Peyer's patch (tissue), 4 donors: ENCODE data around the gene POU2F2. TPM values are rescaled to one million over a fixed set of nuclear protein-coding genes. Genes with fewer than 3 reads are reported as not detected.

ENCODE experiments used
- DNase-seq, 3 donors: peaks; one replicate each; pipeline ENCODE4 v3.0.0-alpha.2; 2017 to 2019
- H3K27ac ChIP-seq, 4 donors: fragments of 200-600 bp; sonication (generic); one replicate each; pipeline ENCODE4 v1.5.1; 2016 to 2019
- H3K27me3 ChIP-seq, 2 donors: fragments of 200-600 bp; sonication (generic); one replicate each; pipeline ENCODE4 v1.5.1; 2019
- H3K36me3 ChIP-seq, 3 donors: fragments of 200-600 bp; sonication (generic); one replicate each; pipeline ENCODE4 v1.5.1; 2016 to 2019
- H3K4me1 ChIP-seq, 4 donors: fragments of 200-600 bp; sonication (generic); one replicate each; pipeline ENCODE4 v1.5.1; 2016 to 2019
- H3K4me3 ChIP-seq, 4 donors: fragments of 200-600 bp; sonication (generic); 1 replicate in 3 of 4; 2 replicates in 1 of 4; pipeline ENCODE4 v1.5.1; 2016 to 2019; ENCODE audit warnings: mild to moderate bottlenecking in 1 of 4
- H3K9me3 ChIP-seq, 4 donors: fragments of 200-600 bp; sonication (generic); one replicate each; pipeline ENCODE4 v1.5.1; 2016 to 2019; ENCODE audit warnings: mild to moderate bottlenecking in 1 of 4
- POLR2A ChIP-seq, 2 donors: fragments of 450-650 bp; IDR thresholded peaks; one replicate each; pipeline ENCODE4 v1.5.1; 2017; ENCODE audit warnings: antibody characterized with exemption in 2 of 2, mild to moderate bottlenecking in 2 of 2, moderate library complexity in 2 of 2
- total RNA-seq, 4 donors: library from RNA; depleted of rRNA; stranded (reverse); fragments of >200 nt; gene quantifications; one replicate each; pipeline ENCODE4 v1.1.0, GENCODE V29; 2016
- TF ChIP-seq, protein P1 (sequence below), 6 experiments: fragments of 450-650 bp in 4 of 6; fragments of 200-600 bp in 2 of 6; sonication (generic) in 1 of 6; IDR thresholded peaks; one replicate each; pipeline ENCODE4 v1.5.1; 2017 to 2019; ENCODE audit warnings: antibody characterized with exemption in 6 of 6, mild to moderate bottlenecking in 3 of 6, moderate library complexity in 1 of 6

Gene POU2F2
- total RNA-seq, 4 donors from 2014 or later: 0.88 to 30.5 (median 3.2) TPM

DNA sequence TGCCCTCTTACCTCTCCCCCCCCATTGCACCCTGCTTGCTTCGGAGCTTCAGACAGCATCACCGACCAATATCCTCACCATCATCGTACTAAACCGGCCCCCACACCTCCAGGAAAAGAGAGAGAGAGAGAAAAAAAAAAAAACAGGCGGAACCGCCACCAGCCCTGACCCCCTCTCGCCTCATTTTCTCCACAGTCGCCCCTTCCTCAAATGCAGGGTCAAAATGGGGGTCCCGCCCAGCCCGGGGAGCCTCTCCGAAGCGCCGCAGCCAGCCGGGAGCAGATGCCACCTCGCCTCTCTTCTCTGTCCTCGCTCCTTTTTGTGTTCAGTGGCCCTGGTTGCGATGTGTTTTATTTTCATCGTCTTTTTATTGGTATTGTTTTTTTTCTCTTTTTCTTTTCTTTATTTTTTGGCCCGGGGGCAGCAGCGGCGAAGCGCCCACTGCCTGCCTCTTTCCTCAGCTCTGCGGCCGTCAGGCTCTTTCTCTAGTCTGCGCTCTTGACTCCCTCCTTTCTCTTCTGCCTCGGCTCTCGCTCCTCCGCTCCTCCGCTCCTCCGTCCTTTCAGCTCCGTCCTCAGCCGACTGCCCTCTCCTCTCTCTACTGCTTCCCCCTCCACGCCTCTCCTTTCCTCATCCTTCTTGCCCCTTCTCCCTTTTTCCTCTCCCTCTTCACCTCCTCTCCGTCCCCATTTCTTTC lies 43.9 kb upstream of the POU2F2 start:
- Histone ChIP-seq H3K36me3 (no peaks in the 10 kb centered on the region), H3K9me3 (no peaks in the 10 kb centered on the region), H3K4me1 (peaks cover 0 to 15% (median 12%) of the 10 kb centered on the region in 4 donors), H3K27ac (peak overlapping the region in 1 of 4 donors; percentile 17), H3K27me3 (peaks cover 0 to 20% of the 10 kb centered on the region in 2 donors), H3K4me3 (peak overlapping the region; percentile 29 to 57 (median 56))
- no peak for TF ChIP-seq POLR2A (IDR thresholded peaks at IDR 0.05)
- TF ChIP-seq, protein P1, sequence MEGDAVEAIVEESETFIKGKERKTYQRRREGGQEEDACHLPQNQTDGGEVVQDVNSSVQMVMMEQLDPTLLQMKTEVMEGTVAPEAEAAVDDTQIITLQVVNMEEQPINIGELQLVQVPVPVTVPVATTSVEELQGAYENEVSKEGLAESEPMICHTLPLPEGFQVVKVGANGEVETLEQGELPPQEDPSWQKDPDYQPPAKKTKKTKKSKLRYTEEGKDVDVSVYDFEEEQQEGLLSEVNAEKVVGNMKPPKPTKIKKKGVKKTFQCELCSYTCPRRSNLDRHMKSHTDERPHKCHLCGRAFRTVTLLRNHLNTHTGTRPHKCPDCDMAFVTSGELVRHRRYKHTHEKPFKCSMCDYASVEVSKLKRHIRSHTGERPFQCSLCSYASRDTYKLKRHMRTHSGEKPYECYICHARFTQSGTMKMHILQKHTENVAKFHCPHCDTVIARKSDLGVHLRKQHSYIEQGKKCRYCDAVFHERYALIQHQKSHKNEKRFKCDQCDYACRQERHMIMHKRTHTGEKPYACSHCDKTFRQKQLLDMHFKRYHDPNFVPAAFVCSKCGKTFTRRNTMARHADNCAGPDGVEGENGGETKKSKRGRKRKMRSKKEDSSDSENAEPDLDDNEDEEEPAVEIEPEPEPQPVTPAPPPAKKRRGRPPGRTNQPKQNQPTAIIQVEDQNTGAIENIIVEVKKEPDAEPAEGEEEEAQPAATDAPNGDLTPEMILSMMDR (IDR thresholded peaks at IDR 0.05): no peak
- DNase-seq: peak in 1 of 3 donors; percentile 53

DNA sequence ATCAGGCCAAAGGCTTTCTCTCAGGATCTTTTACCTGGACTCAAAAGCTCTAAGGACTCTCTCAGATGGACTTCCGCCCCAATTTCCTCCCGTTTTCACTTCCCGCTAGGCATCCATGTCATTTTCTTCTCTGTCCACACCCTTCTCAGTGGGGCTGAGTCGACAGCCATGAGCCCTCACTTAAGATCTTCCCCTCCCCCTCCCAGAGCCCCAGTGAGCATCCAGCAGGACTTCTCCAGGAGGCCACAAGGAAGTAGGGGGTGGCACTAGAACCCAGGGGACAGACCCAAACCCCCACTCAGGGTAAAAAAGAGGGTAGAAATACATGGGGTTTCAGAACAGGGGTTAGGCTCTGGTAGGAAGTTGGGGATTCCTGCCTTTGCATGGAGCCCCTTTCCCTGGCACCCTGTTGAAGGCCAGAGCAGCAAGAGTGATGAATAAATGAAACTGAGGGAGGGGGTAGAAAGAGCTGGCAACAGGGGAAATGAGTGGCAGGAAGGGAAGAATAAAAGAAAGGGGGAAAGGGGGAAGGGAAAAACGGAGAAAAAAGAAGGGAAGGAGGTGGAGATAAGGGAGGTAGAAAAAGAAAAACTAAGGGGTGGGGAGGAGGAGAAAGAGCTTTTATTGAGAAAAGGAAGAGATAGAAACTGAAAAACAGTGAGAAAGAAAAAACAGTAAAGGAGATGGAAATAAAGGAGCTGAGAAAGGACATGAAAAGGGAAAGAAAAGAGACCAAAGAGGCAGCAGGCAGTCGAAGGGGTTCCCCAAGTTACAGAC lies 42.9 kb upstream of the POU2F2 start:
- no peaks in the 10 kb centered on the region for H3K36me3 ChIP-seq
- H3K4me3 ChIP-seq: no peak overlapping the region
- no peak for DNase-seq
- H3K27ac ChIP-seq: no peak overlapping the region
- TF ChIP-seq POLR2A (IDR thresholded peaks at IDR 0.05): no peak
- TF ChIP-seq, protein P1 (IDR thresholded peaks at IDR 0.05): no peak
- H3K9me3 ChIP-seq: no peaks in the 10 kb centered on the region
- peaks cover 0 to 20% of the 10 kb centered on the region in 2 donors for H3K27me3 ChIP-seq
- peaks cover 0 to 15% (median 12%) of the 10 kb centered on the region in 4 donors for H3K4me1 ChIP-seq

GRCh38 chr19:42174188-42174587 lies 41.9 kb upstream of the POU2F2 start:
- H3K27me3 ChIP-seq: peaks cover 0 to 10% of the 10 kb centered on the region in 2 donors
- H3K36me3 ChIP-seq: no peaks in the 10 kb centered on the region
- H3K27ac ChIP-seq: no peak overlapping the region
- no peak overlapping the region for H3K4me3 ChIP-seq
- H3K4me1 ChIP-seq: peaks cover 0 to 15% (median 12%) of the 10 kb centered on the region in 4 donors
- H3K9me3 ChIP-seq: no peaks in the 10 kb centered on the region
- no peak for TF ChIP-seq POLR2A (IDR thresholded peaks at IDR 0.05)
- TF ChIP-seq, protein P1 (IDR thresholded peaks at IDR 0.05): no peak
- DNase-seq: no peak

GRCh38 chr19:42173695-42174094 lies 41.4 kb upstream of the POU2F2 start:
- TF ChIP-seq, protein P1 (IDR thresholded peaks at IDR 0.05): no peak
- no peak for TF ChIP-seq POLR2A (IDR thresholded peaks at IDR 0.05)
- Histone ChIP-seq H3K4me1 (peaks cover 0 to 15% (median 12%) of the 10 kb centered on the region in 4 donors), H3K4me3 (no peak overlapping the region), H3K27ac (no peak overlapping the region), H3K36me3 (no peaks in the 10 kb centered on the region), H3K9me3 (no peaks in the 10 kb centered on the region), H3K27me3 (peaks cover 0 to 10% of the 10 kb centered on the region in 2 donors)
- no peak for DNase-seq

GRCh38 chr19:42172261-42172660 lies 40.0 kb upstream of the POU2F2 start:
- H3K36me3 ChIP-seq: no peaks in the 10 kb centered on the region
- H3K27me3 ChIP-seq: peaks cover 0 to 3% of the 10 kb centered on the region in 2 donors
- H3K4me1 ChIP-seq: peaks cover 0 to 15% (median 10%) of the 10 kb centered on the region in 4 donors
- TF ChIP-seq, protein P1 (IDR thresholded peaks at IDR 0.05): no peak
- TF ChIP-seq POLR2A (IDR thresholded peaks at IDR 0.05): no peak
- H3K9me3 ChIP-seq: no peaks in the 10 kb centered on the region
- no peak overlapping the region for H3K27ac ChIP-seq
- no peak for DNase-seq
- no peak overlapping the region for H3K4me3 ChIP-seq
